ENCODE results near the gene UIMC1. TPM values are rescaled to one million over a fixed set of nuclear protein-coding genes. Genes with fewer than 3 reads are reported as not detected.

UIMC1 gene
- total and polyA plus RNA-seq, 2 of the 4 experiments (the other 2 are of a cell fraction): 19.5 to 27.6 TPM

- TF ChIP-seq, protein P1, sequence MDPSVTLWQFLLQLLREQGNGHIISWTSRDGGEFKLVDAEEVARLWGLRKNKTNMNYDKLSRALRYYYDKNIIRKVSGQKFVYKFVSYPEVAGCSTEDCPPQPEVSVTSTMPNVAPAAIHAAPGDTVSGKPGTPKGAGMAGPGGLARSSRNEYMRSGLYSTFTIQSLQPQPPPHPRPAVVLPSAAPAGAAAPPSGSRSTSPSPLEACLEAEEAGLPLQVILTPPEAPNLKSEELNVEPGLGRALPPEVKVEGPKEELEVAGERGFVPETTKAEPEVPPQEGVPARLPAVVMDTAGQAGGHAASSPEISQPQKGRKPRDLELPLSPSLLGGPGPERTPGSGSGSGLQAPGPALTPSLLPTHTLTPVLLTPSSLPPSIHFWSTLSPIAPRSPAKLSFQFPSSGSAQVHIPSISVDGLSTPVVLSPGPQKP (IDR thresholded peaks at IDR 0.05; ENCODE audit: borderline replicate concordance, low read depth, low read length): no peak
- Histone ChIP-seq H3K4me1 (ENCODE audit: control insufficient read depth, insufficient read depth, low read length) (peaks cover 10% of the 10 kb centered on the region), H2BK5ac (ENCODE audit: low read depth, low read length, poor library complexity, severe bottlenecking) (peak overlapping the region; percentile 72), H4K8ac (ENCODE audit: low read depth in 2 of 2, low read length in 2 of 2) (peak overlapping the region in 1 of 2 experiments; percentile 67; a peak in 1 of 4 replicates), H3K79me1 (ENCODE audit: low read depth in 1 of 2, low read length in 2 of 2) (peaks cover 16 to 69% of the 10 kb centered on the region in 2 experiments), H3K4me3 (ENCODE audit: insufficient read depth, low read depth, low read length) (no peak overlapping the region), H4K5ac (ENCODE audit: low read depth, low read length) (no peak overlapping the region), H2AFZ (replicated peaks; ENCODE audit: low read length, poor library complexity) (no peak overlapping the region), H3K56ac (ENCODE audit: extremely low read depth, insufficient read depth, low read length) (no peak overlapping the region), H3K27ac (ENCODE audit: insufficient read depth, low read length) (peak overlapping the region; percentile 76; the same call in 1 of the 2 replicates), H3K36me3 (ENCODE audit: control insufficient read depth, insufficient read depth, low read length) (no peaks in the 10 kb centered on the region), H3K18ac (ENCODE audit: low read depth, low read length) (peak overlapping the region; percentile 29; the same call in 1 of the 2 replicates), H2BK20ac (ENCODE audit: low read depth, low read length) (peak overlapping the region; percentile 41; the same call in 1 of the 2 replicates), H3K9me3 (ENCODE audit: control insufficient read depth, insufficient read depth, low read length) (peaks cover 2% of the 10 kb centered on the region; the same call in 1 of the 2 replicates), H3K27me3 (ENCODE audit: control insufficient read depth, insufficient read depth, low read length) (no peaks in the 10 kb centered on the region), H2BK120ac (ENCODE audit: low read depth, low read length) (peak overlapping the region; percentile 51; the same call in 1 of the 2 replicates), H3K23ac (ENCODE audit: low read depth, low read length) (no peak overlapping the region), H3K9me1 (ENCODE audit: insufficient read depth, low read length) (peaks cover 16% of the 10 kb centered on the region), H3K14ac (replicated peaks; ENCODE audit: low read depth, low read length) (peak overlapping the region; percentile 36; the same call in 1 of the 2 replicates), H3K4me2 (ENCODE audit: low read depth, low read length) (no peak overlapping the region), H3K4ac (ENCODE audit: low read depth, low read length) (peak overlapping the region; percentile 81; the same call in 1 of the 2 replicates), H4K91ac (ENCODE audit: insufficient read depth, low read depth, low read length) (0 out of 2 replicates have a peak overlapping the region, but pooled peaks have one; percentile 33), H4K20me1 (ENCODE audit: insufficient read depth, low read length) (peaks cover 75% of the 10 kb centered on the region), H2AK5ac (ENCODE audit: low read depth, low read length) (peak overlapping the region; percentile 38; the same call in 1 of the 2 replicates), H2BK15ac (ENCODE audit: low read depth, low read length) (no peak overlapping the region), H3K9ac (ENCODE audit: low read depth, low read length) (no peak overlapping the region), H2AK9ac (replicated peaks; ENCODE audit: low read depth, low read length, poor library complexity) (no peak overlapping the region)
- ChIA-PET POLR2A (ENCODE audit: unreplicated experiment) (interaction anchor here (0.6 kb wide), 1 partner anchor 420 kb away, joined by 5 read pairs; no protein-coding TSS in a partner anchor), CTCF (no interaction called here)
- no peak for DNase-seq
- intact Hi-C loops (cut with micrococcal nuclease) (no loop called here), in situ Hi-C loops (cut with MboI; ENCODE audit: low sequenced_read_pairs) (no loop called here), dilution Hi-C loops (cut with HindIII; ENCODE audit: low sequenced_read_pairs, unreplicated experiment) (no loop called here)
- ATAC-seq (ENCODE audit: low read depth): peak; percentile 7; the same call in 1 of the 2 replicates
- no CpG with 5 or more reads among the region's 3 CpGs for WGBS, 2 experiments (ENCODE audit: extremely low coverage in 2 of 2, insufficient read length in 1 of 2)
- BruUV-seq (replicated peaks): no TSS peak
Observed at GRCh38 chr5:176995122-176995490, 11.5 kb downstream of the UIMC1 start.

All from IMR-90 (cell line).